ENCODE data around the gene RAI1.

RAI1 gene

DNA sequence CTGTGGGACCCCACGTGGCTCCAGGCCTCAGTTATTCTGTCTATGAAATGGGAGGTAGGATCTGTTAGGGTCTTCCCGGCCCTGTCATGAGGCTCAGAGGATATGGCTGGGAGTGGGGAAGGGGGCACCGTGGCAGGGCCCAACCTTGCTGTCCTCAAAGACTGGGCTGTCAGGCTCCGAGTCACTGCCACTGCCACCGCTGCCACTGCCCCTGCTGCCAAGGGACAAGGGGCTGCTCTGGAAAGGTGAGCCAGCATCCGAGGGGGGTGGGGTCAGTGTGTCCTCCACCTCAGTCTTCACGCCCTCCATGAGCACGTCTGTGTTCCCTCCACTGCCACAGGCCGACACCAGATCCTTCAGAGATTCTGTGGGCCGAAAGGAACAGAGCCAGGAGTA lies 136.3 kb downstream of the RAI1 start:
- TF ChIP-seq TAF1 (IDR thresholded peaks at IDR 0.05; ENCODE audit: borderline replicate concordance, low read depth, low read length) (no peak), POLR2A (IDR thresholded peaks at IDR 0.05; ENCODE audit: low read depth, low read length) (no peak), POLR2AphosphoS5 (IDR thresholded peaks at IDR 0.05; ENCODE audit: low read depth, low read length) (no peak)
- FAIRE-seq, result no peak
- DNase-seq (ENCODE audit: insufficient read length), result no peak

DNA sequence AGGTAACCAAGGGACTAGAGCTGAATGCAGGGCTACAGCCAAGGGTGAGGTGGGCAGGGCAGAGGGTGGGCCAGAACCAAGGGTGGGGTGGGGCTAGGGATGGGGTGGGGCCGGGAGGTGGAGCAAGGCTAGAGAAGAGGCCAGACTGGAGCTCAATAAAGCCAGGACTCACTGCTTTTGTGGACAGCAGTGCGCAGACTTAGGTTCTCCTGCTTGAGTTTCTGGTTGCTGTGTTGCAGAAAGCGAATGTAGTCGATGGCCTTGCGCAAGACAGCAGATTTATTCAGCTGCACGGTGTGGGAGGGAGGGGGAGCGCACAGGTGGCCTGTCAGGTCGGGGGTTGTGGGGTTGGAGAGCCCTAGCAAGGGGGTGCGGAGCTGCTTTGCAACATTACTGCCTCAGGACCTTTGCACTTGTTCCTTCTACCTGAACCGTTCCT lies 136.8 kb downstream of the RAI1 start:
- no peak for DNase-seq (ENCODE audit: insufficient read length)
- no peak for TF ChIP-seq POLR2A (IDR thresholded peaks at IDR 0.05; ENCODE audit: low read depth, low read length)
- TF ChIP-seq POLR2AphosphoS5 (IDR thresholded peaks at IDR 0.05; ENCODE audit: low read depth, low read length), result no peak
- TF ChIP-seq TAF1 (IDR thresholded peaks at IDR 0.05; ENCODE audit: borderline replicate concordance, low read depth, low read length), result no peak
- no peak for FAIRE-seq

DNA sequence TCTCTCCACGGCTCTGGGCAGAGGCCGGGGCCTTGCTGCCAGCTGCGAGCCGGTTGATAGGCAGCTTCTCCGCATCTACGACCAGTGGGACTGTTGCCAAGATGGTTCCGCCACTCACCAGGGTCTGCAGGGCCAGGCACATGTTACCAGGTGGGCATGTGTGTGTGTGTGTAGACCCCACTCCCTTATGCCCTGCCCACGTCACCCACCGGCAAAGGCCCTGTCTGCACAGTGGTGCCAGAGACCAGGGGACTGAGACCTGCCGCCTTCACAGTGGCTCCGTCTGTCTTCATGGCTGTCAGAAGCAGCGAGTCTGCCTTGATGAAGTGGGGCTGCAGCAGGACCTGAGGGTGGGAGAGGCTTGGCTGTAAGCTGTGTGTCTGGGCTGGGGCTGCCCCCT lies 137.9 kb downstream of the RAI1 start:
- FAIRE-seq (no peak), DNase-seq (ENCODE audit: insufficient read length) (no peak)
- TF ChIP-seq POLR2A (IDR thresholded peaks at IDR 0.05; ENCODE audit: low read depth, low read length) (no peak; the same call in 1 of the 2 replicates), TAF1 (IDR thresholded peaks at IDR 0.05; ENCODE audit: borderline replicate concordance, low read depth, low read length) (no peak), POLR2AphosphoS5 (IDR thresholded peaks at IDR 0.05; ENCODE audit: low read depth, low read length) (no peak)

DNA sequence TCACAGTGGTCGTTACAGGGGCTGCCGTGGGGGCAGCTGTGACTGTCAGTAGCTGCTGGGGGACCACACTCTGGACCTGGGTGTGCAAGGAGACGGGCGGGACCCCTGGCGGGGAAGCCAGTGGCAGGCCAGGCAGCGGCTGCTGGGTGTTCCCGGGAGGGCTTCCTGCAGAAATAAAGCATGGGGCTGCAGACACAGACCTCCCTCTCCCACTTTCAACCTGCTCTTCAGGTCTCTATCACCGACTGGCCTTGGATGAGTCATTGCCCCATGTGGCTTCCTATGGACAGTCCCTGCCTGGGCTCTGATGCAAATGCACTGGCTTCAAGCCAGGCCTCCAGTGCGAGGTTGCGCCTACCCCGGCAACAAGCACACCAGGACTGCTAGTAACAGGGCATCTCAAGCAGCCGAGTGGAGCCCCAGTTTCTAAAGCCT lies 138.3 kb downstream of the RAI1 start:
- TF ChIP-seq POLR2AphosphoS5 (IDR thresholded peaks at IDR 0.05; ENCODE audit: low read depth, low read length) (no peak), TAF1 (IDR thresholded peaks at IDR 0.05; ENCODE audit: borderline replicate concordance, low read depth, low read length) (no peak), POLR2A (IDR thresholded peaks at IDR 0.05; ENCODE audit: low read depth, low read length) (no peak; the same call in 1 of the 2 replicates)
- DNase-seq (ENCODE audit: insufficient read length) (peak; percentile 86), FAIRE-seq (peak; percentile 99)

DNA sequence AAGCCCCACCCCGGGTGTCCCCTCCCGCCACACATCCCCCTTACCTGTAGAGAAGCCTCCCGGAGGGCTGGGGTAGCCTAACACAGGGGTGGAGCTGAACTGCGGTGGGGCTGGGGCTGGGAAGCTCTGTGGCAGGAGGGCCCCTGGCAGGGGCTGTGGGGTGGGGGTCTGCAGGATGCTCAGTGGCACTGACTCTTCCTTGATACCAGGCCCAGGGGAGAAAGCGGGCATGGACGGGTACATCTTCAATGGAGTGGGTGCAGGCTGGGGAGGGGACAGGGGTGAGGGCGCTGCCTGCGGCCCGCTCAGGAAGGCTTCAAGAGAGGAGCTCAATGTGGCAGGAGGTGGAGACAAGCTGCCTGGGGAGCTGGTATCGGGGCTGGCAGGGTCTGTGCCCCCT lies 138.8 kb downstream of the RAI1 start:
- DNase-seq (ENCODE audit: insufficient read length) (no peak), FAIRE-seq (no peak)
- TF ChIP-seq POLR2AphosphoS5 (IDR thresholded peaks at IDR 0.05; ENCODE audit: low read depth, low read length), result no peak
- no peak for TF ChIP-seq POLR2A (IDR thresholded peaks at IDR 0.05; ENCODE audit: low read depth, low read length)

DNA sequence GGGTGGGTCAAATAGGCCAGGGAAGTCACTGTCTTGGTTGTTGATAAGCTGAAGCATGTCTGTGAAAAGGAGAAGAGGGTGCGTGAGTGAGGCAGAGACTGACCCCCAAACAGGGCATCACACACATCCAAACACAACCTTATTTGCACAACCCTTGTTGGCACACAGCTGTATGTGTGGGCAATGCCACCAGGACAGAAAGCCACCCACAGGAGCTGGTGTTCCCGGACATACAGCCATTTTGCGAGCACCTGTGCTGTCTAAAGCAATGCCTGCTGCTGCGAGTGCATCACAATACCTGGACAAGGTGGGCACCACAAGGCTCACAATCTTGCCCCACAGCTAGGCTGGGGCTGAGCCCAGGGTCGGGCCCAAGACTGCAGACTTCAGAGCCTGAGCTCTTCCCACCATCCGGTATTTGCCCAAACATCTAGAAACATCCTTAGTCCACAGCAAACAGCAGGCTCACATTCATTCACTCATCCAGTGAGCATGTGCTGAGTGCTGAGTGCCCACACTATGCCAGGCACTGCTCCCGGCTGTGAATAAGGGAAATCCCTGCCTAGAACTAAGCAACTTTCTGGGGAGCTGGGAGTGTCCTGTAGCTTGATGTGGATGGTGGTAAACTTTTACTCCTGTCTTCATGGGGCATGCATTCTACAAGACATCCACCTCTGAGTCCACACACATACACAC lies 139.4 kb downstream of the RAI1 start:
- TF ChIP-seq TAF1 (IDR thresholded peaks at IDR 0.05; ENCODE audit: borderline replicate concordance, low read depth, low read length), result no peak
- TF ChIP-seq POLR2AphosphoS5 (IDR thresholded peaks at IDR 0.05; ENCODE audit: low read depth, low read length), result no peak
- no peak for TF ChIP-seq POLR2A (IDR thresholded peaks at IDR 0.05; ENCODE audit: low read depth, low read length)
- FAIRE-seq (peak; percentile 48), DNase-seq (ENCODE audit: insufficient read length) (no peak)

DNA sequence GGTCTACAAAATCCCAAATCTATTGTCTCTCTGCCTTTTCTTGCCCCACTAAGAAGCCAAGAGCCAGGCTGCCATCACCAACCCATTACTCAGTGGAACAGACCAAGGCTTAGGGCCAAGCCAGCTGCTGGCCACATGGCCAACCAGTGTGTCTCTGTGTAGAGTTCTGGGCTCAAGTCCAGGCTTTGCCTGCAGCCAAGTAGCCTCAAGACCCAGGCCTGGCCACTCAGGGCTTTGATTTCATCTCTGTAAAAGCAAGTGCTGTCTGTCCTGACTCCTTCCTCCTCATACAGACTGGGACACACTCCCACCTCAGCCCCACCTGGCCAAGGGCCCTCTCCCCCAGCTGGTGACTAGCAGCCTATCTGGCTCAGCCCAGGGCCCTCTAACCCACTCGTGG lies 140.9 kb downstream of the RAI1 start:
- FAIRE-seq (no peak), DNase-seq (ENCODE audit: insufficient read length) (no peak)
- TF ChIP-seq POLR2AphosphoS5 (IDR thresholded peaks at IDR 0.05; ENCODE audit: low read depth, low read length) (no peak), POLR2A (IDR thresholded peaks at IDR 0.05; ENCODE audit: low read depth, low read length) (no peak), TAF1 (IDR thresholded peaks at IDR 0.05; ENCODE audit: borderline replicate concordance, low read depth, low read length) (no peak)

DNA sequence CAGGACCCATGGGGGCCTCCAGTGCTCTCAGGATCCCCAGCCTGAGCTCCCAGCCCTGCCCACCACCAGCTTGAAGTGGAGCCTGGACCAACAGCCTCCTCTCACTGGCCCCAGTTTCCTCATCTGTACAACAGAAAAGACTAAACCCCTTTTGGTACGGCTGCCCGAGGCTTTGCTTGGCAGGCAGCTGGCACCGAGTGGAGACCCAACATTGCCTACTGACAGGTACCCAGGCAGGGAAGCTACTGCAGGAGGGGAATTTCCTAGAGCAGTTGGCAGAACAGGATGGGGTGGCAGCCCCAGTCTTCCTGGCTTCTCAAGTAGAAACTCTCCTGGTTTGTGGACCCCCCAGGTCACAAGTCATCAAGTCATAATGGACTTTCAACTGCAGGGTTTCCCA lies 141.4 kb downstream of the RAI1 start:
- FAIRE-seq (no peak), DNase-seq (ENCODE audit: insufficient read length) (no peak)
- TF ChIP-seq POLR2A (IDR thresholded peaks at IDR 0.05; ENCODE audit: low read depth, low read length) (no peak), POLR2AphosphoS5 (IDR thresholded peaks at IDR 0.05; ENCODE audit: low read depth, low read length) (no peak; the same call in 1 of the 2 replicates), TAF1 (IDR thresholded peaks at IDR 0.05; ENCODE audit: borderline replicate concordance, low read depth, low read length) (no peak)

DNA sequence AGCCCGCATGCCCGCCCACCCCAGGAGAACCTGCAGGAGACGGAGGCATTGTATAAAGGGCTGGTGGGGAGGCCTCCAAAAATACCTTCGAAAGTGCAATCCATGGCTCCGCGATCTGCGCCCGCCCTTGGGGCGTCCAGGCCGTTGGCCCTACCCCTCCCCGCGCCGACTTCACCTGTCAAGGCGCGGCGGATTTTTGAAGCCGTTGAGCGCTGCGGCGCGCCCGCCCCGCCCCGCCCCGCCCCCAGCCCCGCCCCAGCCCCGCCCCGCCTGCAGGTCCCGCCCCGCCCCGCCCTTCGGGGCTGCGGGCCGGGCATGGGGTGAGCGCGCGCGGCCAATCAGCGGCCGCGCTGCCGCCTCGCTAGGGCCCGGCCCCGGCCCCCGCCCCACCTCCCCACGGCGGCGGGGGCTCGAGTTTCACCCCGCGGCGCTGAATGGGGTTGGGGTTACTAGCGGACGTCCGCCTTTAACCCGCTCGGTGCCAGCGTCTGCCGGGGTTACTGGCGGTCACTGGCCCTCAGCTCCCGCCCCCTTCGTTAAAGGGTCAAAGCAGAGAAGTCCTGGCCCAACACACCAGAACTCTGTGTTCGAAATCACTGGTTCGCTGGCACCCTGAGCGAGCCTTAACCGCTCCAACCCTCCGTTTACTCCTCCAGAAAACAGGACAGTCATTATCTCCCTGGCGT lies 142.3 kb downstream of the RAI1 start:
- peak; percentile 71 for FAIRE-seq
- TF ChIP-seq POLR2A (IDR thresholded peaks at IDR 0.05; ENCODE audit: low read depth, low read length) (peak; percentile 35; the same call in 1 of the 2 replicates), POLR2AphosphoS5 (IDR thresholded peaks at IDR 0.05; ENCODE audit: low read depth, low read length) (no peak)
- peak; percentile 100 for DNase-seq (ENCODE audit: insufficient read length)

DNA sequence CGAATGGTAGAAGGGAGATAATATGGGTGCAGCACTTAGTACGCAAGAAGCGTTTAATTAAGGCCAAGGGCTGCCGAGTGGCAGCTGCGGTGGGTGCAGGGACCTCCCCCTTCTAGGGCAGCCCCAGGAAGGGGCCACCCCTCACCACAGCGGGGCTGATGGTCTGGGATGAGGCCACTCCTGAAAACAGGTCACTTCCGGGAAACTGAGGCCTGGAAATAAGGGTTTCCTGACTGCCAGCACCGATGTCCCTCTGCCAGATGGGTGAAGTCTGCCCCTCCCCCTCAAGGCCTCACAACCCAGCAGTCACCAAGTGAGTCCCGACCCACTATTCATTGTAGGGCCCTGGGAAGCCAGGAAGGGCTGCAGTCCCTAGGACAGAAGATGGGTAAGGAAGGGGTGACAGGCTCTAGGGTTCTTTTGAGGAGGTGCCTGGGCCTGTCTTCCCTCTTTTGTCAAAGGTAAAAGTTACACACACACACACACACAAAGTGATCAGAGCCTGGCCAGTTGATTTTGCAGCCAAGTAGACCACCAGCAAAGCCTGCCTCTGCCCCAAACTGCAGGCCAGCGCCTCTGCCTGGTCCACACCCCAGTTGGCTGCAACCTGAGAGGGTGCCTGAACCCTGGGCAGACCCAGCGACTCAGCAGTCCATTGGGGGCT lies 143.0 kb downstream of the RAI1 start:
- DNase-seq (ENCODE audit: insufficient read length) (no peak), FAIRE-seq (no peak)
- TF ChIP-seq POLR2A (IDR thresholded peaks at IDR 0.05; ENCODE audit: low read depth, low read length), result no peak
- TF ChIP-seq TAF1 (IDR thresholded peaks at IDR 0.05; ENCODE audit: borderline replicate concordance, low read depth, low read length), result no peak
- no peak for TF ChIP-seq POLR2AphosphoS5 (IDR thresholded peaks at IDR 0.05; ENCODE audit: low read depth, low read length)

DNA sequence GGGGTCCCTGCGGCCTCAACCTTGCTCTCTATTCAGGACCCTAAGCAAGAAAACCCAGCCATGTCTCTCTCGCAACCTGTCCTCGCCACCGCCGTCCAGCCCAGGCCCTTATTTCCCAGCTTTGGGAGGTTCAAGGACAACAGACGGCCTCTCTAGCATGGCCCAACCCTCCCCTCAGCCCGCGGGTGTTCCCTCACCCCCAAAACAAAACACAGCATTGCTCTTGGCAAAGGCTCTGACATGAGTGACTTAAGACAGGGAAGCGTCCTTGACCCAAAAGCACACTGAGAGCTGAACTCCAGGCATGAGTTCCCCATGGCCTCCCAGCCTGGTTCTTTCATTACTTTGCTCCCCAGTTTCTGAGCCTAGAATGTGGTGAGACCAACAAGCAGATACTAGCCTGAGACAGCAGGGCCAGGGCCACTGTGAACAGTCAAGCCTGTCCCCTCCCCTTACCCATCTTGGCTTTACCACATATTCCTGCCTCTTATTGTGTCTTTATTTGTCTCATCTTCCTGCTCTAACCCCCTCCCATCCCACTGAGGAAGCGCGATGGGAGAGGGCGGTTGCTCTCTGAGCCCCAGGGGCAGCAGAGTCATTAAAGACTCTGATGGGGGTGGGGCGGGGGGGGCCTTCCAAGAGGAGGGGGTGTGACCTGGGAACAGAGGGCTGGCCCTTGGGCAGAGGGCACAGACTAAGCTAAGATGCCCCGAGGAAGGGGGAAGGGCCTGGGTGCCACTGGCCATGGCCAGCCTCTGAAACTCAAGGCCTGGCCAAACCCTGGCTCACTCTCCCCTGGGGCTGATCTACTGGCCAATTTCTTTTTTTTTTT lies 143.7 kb downstream of the RAI1 start:
- TF ChIP-seq TAF1 (IDR thresholded peaks at IDR 0.05; ENCODE audit: borderline replicate concordance, low read depth, low read length) (no peak), POLR2A (IDR thresholded peaks at IDR 0.05; ENCODE audit: low read depth, low read length) (no peak), POLR2AphosphoS5 (IDR thresholded peaks at IDR 0.05; ENCODE audit: low read depth, low read length) (no peak)
- DNase-seq (ENCODE audit: insufficient read length), result no peak
- peak; percentile 46 for FAIRE-seq
